ENCODE results near the gene GSK3A. TPM values are rescaled to one million over a fixed set of nuclear protein-coding genes. Genes with fewer than 3 reads are reported as not detected.

The GSK3A gene
- total and polyA plus RNA-seq, 2 of the 8 experiments (the other 6 are each of a cell fraction or from before 2014, with no cell fraction given) = 55.3 to 84.0 TPM

GRCh38 chr19:42244347-42245220 is 2.2 kb upstream of the GSK3A start (continued):
- TF ChIP-seq BACH1 (IDR thresholded peaks at IDR 0.05; ENCODE audit: low read length) = peak; percentile 24; the same call in 1 of the 2 replicates
- TF ChIP-seq YY1 (IDR thresholded peaks at IDR 0.05; ENCODE audit: low read depth, low read length) = peak; percentile 79
- peak; percentile 78 for TF ChIP-seq CHD2 (IDR thresholded peaks at IDR 0.05; ENCODE audit: low read length)
- TF ChIP-seq USF2 (IDR thresholded peaks at IDR 0.05; ENCODE audit: low read length) = peak; percentile 84
- no peak for TF ChIP-seq ZNF274 (IDR thresholded peaks at IDR 0.05; ENCODE audit: borderline replicate concordance, extremely low read depth, low read length)
- TF ChIP-seq SP1 (IDR thresholded peaks at IDR 0.05; ENCODE audit: low read depth, low read length) = 0 out of 2 replicates have a peak, but pooled peaks have one; percentile 43
- peak; percentile 80 for TF ChIP-seq CREB1 (IDR thresholded peaks at IDR 0.05)
- TF ChIP-seq RBBP5 (IDR thresholded peaks at IDR 0.05; ENCODE audit: borderline replicate concordance, low read depth, low read length) = no peak
- TF ChIP-seq ATF3 (IDR thresholded peaks at IDR 0.05; ENCODE audit: insufficient read depth, low read depth, low read length) = peak; percentile 92
- TF ChIP-seq JUN (IDR thresholded peaks at IDR 0.05; ENCODE audit: low read depth, low read length) = no peak
- TF ChIP-seq TCF12 (IDR thresholded peaks at IDR 0.05; ENCODE audit: low read depth, low read length) = 0 out of 2 replicates have a peak, but pooled peaks have one; percentile 52
- TF ChIP-seq MAX (IDR thresholded peaks at IDR 0.05) = peak; percentile 78
- no peak for TF ChIP-seq POU5F1 (IDR thresholded peaks at IDR 0.05; ENCODE audit: low read depth, low read length)
- peak; percentile 7 for TF ChIP-seq NANOG (IDR thresholded peaks at IDR 0.05; ENCODE audit: insufficient read depth, low read depth, low read length, poor library complexity, severe bottlenecking)
- peak; percentile 98 for TF ChIP-seq SIX5 (IDR thresholded peaks at IDR 0.05; ENCODE audit: low read depth, low read length)
- no peak for TF ChIP-seq RXRA (IDR thresholded peaks at IDR 0.05; ENCODE audit: insufficient read depth, low read depth, low read length)
- TF ChIP-seq SRF (IDR thresholded peaks at IDR 0.05; ENCODE audit: low read depth, low read length) = no peak
- TF ChIP-seq SP2 (IDR thresholded peaks at IDR 0.05; ENCODE audit: low read length) = no peak
- TF ChIP-seq CBX5 (IDR thresholded peaks at IDR 0.05; ENCODE audit: low read depth, low read length) = no peak
- no peak for TF ChIP-seq BCL11A (IDR thresholded peaks at IDR 0.05; ENCODE audit: low read depth in 2 of 2, low read length in 2 of 2)
- no peak for TF ChIP-seq FOSL1 (IDR thresholded peaks at IDR 0.05; ENCODE audit: insufficient read depth, low read depth, low read length)
- peak; percentile 74; the same call in 1 of the 2 replicates for TF ChIP-seq SP4 (IDR thresholded peaks at IDR 0.05; ENCODE audit: low read length)
